ENCODE results near the gene CHMP6. TPM values are rescaled to one million over a fixed set of nuclear protein-coding genes. Genes with fewer than 3 reads are reported as not detected.

CHMP6 gene
- polyA plus RNA-seq, 3 donors = 20.3 to 44.8 (median 44.1) TPM

DNA sequence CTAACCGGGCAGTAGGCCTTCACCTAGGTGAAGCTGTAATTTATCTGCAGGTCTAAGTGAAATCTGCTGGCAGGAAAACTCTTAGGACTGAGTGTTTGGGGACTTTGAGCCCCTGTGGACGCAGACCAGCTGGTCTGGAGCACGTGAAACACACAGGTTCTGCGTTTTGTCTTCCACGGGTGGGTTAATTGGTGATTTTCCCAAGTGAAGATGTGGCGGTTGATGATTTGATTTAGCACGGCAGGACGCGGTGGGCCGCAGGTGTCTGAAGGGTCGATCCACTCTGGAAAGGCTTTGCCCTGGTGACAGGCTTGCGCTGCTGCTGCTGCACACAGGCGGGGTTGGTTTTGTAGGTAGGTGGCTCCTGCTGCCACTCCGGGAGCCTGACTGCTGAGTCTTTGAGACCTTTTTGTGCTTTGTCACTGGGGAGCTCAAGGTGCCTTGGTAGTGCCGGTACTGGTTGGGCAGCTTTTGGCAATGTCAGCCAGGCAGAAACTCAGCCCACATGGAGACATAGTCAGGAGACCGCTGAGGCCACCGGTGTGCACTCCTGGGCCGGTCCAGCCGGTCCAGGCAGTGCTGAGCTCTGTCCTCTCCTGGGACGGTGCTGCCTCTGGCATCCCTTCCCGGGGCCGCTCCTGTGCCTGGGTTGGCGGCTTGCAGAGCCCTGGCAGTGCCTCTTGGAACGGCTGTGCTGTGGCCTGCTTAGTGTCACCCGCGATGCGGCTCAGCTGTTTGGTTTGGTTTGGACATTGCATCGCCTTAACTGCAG is 45.6 kb downstream of the CHMP6 start:
- H3K27me3 Mint-ChIP-seq (ENCODE audit: low read depth in 3 of 3) = peaks cover 22 to 39% (median 25%) of the 10 kb centered on the region in 3 donors
- Histone ChIP-seq H3K4me2 (replicated peaks; ENCODE audit: extremely low read depth, low read length, poor library complexity, severe bottlenecking) (peak overlapping the region; percentile 89), H3K36me3 (replicated peaks in 1 of 2; ENCODE audit: control insufficient read depth in 1 of 2, insufficient read depth in 2 of 2, low read length in 2 of 2) (no peaks in the 10 kb centered on the region), H3K27me3 (ENCODE audit: control insufficient read depth in 2 of 2, insufficient read depth in 2 of 2, low read length in 2 of 2) (peaks cover 0 to 21% of the 10 kb centered on the region in 2 donors), H4K20me1 (ENCODE audit: insufficient read depth, low read length) (peaks cover 79% of the 10 kb centered on the region), H3K4me1 (ENCODE audit: control insufficient read depth in 1 of 2, insufficient read depth in 2 of 2, low read length in 2 of 2) (peaks cover 36 to 41% of the 10 kb centered on the region in 2 donors), H2AFZ (ENCODE audit: insufficient read depth, low read depth, low read length, poor library complexity, severe bottlenecking) (no peak overlapping the region), H3K27ac (ENCODE audit: low read depth in 1 of 2, low read length in 2 of 2) (no peak overlapping the region), H3K9me3 (replicated peaks in 1 of 2; ENCODE audit: control insufficient read depth in 1 of 2, insufficient read depth in 1 of 2, low read length in 2 of 2) (no peaks in the 10 kb centered on the region), H3K9ac (ENCODE audit: insufficient read depth, low read length, poor library complexity, severe bottlenecking) (no peak overlapping the region), H3K79me2 (ENCODE audit: insufficient read depth, low read length) (peaks cover 27% of the 10 kb centered on the region), H3K4me3 (replicated peaks in 1 of 3; ENCODE audit: low read depth in 2 of 3, low read length in 3 of 3) (no peak overlapping the region)
- H3K9me3 Mint-ChIP-seq = peaks cover 0 to 6% (median 0%) of the 10 kb centered on the region in 7 donors
- H3K4me3 Mint-ChIP-seq = peak overlapping the region; percentile 85 to 94
- peaks cover 38% of the 10 kb centered on the region for H3K4me1 Mint-ChIP-seq
- DNase-seq = no peak
- intact Hi-C loops (cut with micrococcal nuclease) = loop anchor here in 1 of 2 donors (10.0 kb wide), 1 partner anchor 188 kb away; the partner anchor contains the start of gene CEP131
- peak overlapping the region in 1 of 7 donors; percentile 68 for H3K27ac Mint-ChIP-seq
- H3K36me3 Mint-ChIP-seq = peaks cover 17 to 34% of the 10 kb centered on the region in 2 donors
- TF ChIP-seq, protein P1, sequence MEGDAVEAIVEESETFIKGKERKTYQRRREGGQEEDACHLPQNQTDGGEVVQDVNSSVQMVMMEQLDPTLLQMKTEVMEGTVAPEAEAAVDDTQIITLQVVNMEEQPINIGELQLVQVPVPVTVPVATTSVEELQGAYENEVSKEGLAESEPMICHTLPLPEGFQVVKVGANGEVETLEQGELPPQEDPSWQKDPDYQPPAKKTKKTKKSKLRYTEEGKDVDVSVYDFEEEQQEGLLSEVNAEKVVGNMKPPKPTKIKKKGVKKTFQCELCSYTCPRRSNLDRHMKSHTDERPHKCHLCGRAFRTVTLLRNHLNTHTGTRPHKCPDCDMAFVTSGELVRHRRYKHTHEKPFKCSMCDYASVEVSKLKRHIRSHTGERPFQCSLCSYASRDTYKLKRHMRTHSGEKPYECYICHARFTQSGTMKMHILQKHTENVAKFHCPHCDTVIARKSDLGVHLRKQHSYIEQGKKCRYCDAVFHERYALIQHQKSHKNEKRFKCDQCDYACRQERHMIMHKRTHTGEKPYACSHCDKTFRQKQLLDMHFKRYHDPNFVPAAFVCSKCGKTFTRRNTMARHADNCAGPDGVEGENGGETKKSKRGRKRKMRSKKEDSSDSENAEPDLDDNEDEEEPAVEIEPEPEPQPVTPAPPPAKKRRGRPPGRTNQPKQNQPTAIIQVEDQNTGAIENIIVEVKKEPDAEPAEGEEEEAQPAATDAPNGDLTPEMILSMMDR (IDR thresholded peaks at IDR 0.05) = no peak
- WGBS (ENCODE audit: insufficient coverage) = 86% methylated on average over 27 of the region's 28 CpGs

DNA sequence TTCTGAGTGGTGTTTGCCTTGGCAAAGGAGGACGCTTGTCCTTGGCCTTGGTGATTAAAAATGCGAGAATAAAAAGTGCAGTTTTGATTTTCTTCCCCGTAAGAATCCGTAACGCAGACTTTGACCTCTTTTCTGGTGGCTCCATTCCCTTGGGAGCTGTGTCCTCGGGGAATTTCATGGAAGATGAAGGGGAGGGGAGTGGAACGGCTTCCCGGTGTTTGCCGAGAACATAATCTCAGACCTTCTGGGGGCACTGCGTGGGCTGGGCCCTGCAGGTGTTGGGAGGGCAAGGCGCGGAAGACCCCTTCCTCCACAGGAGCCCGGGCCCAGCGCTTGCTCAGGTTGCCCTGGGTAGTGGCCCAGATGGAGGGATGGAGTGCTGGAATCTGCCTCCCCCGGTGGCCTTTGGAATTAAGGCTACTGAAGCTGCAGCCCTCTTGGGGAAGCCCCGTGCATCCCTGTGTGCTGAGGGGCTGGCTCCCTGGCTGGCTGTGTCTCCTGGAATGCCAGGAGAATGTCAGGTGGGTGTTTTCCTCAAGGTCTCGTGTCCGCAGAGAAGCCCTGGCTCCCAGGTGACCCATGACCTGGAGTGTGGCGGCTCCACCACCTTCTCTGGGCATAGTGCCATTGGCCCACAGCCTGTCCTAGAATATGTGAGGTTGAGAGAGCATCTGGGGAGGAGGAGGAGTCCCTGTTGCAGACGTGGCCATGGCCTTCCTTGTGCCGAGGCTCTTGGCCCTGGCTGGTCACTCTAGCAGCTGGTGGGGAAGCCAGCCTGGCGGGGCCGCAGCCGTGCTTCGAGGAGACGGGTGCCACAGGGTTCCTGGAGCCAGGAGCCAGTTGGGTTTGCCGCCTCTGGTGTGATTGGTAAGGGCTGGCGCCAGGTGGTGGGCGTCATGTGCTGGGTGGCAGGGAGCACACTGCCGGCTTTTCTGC is 46.4 kb downstream of the CHMP6 start:
- no peaks in the 10 kb centered on the region for H3K36me3 ChIP-seq (replicated peaks in 1 of 2; ENCODE audit: control insufficient read depth in 1 of 2, insufficient read depth in 2 of 2, low read length in 2 of 2)
- peaks cover 0 to 21% of the 10 kb centered on the region in 2 donors for H3K27me3 ChIP-seq (ENCODE audit: control insufficient read depth in 2 of 2, insufficient read depth in 2 of 2, low read length in 2 of 2)
- H2AFZ ChIP-seq (ENCODE audit: insufficient read depth, low read depth, low read length, poor library complexity, severe bottlenecking) = no peak overlapping the region
- H3K79me2 ChIP-seq (ENCODE audit: insufficient read depth, low read length) = peaks cover 19% of the 10 kb centered on the region
- Mint-ChIP-seq H3K4me1 (peaks cover 29% of the 10 kb centered on the region), H3K27me3 (ENCODE audit: low read depth in 3 of 3) (peaks cover 22 to 39% (median 25%) of the 10 kb centered on the region in 3 donors), H3K36me3 (peaks cover 16 to 27% of the 10 kb centered on the region in 2 donors), H3K9me3 (peaks cover 0 to 6% (median 0%) of the 10 kb centered on the region in 7 donors), H3K4me3 (peak overlapping the region in 1 of 2 donors; percentile 94), H3K27ac (no peak overlapping the region)
- peaks cover 78% of the 10 kb centered on the region for H4K20me1 ChIP-seq (ENCODE audit: insufficient read depth, low read length)
- H3K9ac ChIP-seq (ENCODE audit: insufficient read depth, low read length, poor library complexity, severe bottlenecking) = no peak overlapping the region
- no peak overlapping the region for H3K4me2 ChIP-seq (replicated peaks; ENCODE audit: extremely low read depth, low read length, poor library complexity, severe bottlenecking)
- H3K27ac ChIP-seq (ENCODE audit: low read depth in 1 of 2, low read length in 2 of 2) = no peak overlapping the region
- 98% methylated on average over 15 of the region's 30 CpGs for WGBS (ENCODE audit: insufficient coverage)
- H3K9me3 ChIP-seq (replicated peaks in 1 of 2; ENCODE audit: control insufficient read depth in 1 of 2, insufficient read depth in 1 of 2, low read length in 2 of 2) = no peaks in the 10 kb centered on the region
- DNase-seq = no peak
- peaks cover 27 to 33% of the 10 kb centered on the region in 2 donors for H3K4me1 ChIP-seq (ENCODE audit: control insufficient read depth in 1 of 2, insufficient read depth in 2 of 2, low read length in 2 of 2)
- intact Hi-C loops (cut with micrococcal nuclease) = loop anchor here in 1 of 2 donors (10.0 kb wide), 1 partner anchor 187 kb away; the partner anchor contains the start of gene CEP131
- TF ChIP-seq, protein P1 (IDR thresholded peaks at IDR 0.05) = no peak
- no peak overlapping the region for H3K4me3 ChIP-seq (replicated peaks in 1 of 3; ENCODE audit: low read depth in 2 of 3, low read length in 3 of 3)

Measured in CD14-positive monocyte (primary cell).